Smooth muscle cell (in vitro differentiated cells): ENCODE data around the gene AQP10. TPM values are rescaled to one million over a fixed set of nuclear protein-coding genes. Genes with fewer than 3 reads are reported as not detected.

Experiments used
- DNase-seq: peaks from one replicate; lab custom pipeline; 2025; ENCODE audit not compliant: unreplicated experiment; lab: John Stamatoyannopoulos, UW
- H2AFZ ChIP-seq: fragments of 200-600 bp; sonication (generic); 2 replicates; pipeline ENCODE4 v1.6.0; 2016; ENCODE audit warnings: antibody characterized with exemption, low read depth, mild to moderate bottlenecking
- H3F3A ChIP-seq: fragments of 200-600 bp; sonication (generic); 2 replicates; pipeline ENCODE4 v1.6.0; 2017; ENCODE audit warnings: antibody characterized with exemption, low read depth
- H3K27ac ChIP-seq: fragments of 200-600 bp; sonication (generic); 2 replicates; pipeline ENCODE4 v1.5.1; 2016; ENCODE audit warnings: low read depth, mild to moderate bottlenecking
- H3K27me3 ChIP-seq: fragments of 200-600 bp; sonication (generic); 2 replicates; pipeline ENCODE4 v1.6.1; 2016; ENCODE audit warnings: low read depth, mild to moderate bottlenecking
- H3K36me3 ChIP-seq: fragments of 200-600 bp; sonication (generic); 2 replicates; pipeline ENCODE4 v1.5.1; 2016; ENCODE audit warnings: low read depth
- H3K4me1 ChIP-seq: fragments of 200-600 bp; sonication (generic); 2 replicates; pipeline ENCODE4 v1.5.1; 2016; ENCODE audit warnings: low read depth
- H3K4me2 ChIP-seq: fragments of 200-600 bp; sonication (generic); 2 replicates; pipeline ENCODE4 v1.6.0; 2016; ENCODE audit warnings: mild to moderate bottlenecking
- H3K4me3 ChIP-seq: fragments of 200-600 bp; sonication (generic); 2 replicates; pipeline ENCODE4 v1.5.1; 2016; ENCODE audit warnings: mild to moderate bottlenecking
- H3K79me2 ChIP-seq: fragments of 200-600 bp; sonication (generic); 2 replicates; pipeline ENCODE4 v1.6.0; 2016; ENCODE audit warnings: low read depth, mild to moderate bottlenecking
- H3K9ac ChIP-seq: fragments of 200-600 bp; sonication (generic); 2 replicates; pipeline ENCODE4 v1.6.0; 2016; ENCODE audit warnings: low read depth
- H3K9me3 ChIP-seq: fragments of 200-600 bp; sonication (generic); replicated peaks from 2 replicates; pipeline ENCODE4 v1.5.1; 2016; ENCODE audit warnings: low read depth
- H4K20me1 ChIP-seq: fragments of 200-600 bp; sonication (generic); 2 replicates; pipeline ENCODE4 v1.6.0; 2016; ENCODE audit warnings: low read depth
- WGBS: methylation state at CpG from one replicate; pipeline ENCODE4 v1.1.7; 2016; ENCODE audit warnings: low lambda C conversion rate; 5-methylcytosine and 5-hydroxymethylcytosine counted together
- polyA plus RNA-seq: library from polyadenylated mRNA; unstranded; fragments of >200 nt; fragmentation: Nextera tagmentation; extraction: Ambion mirVana; gene quantifications from 2 replicates; pipeline ENCODE4 v1.2.1, GENCODE V29; 2016
- total RNA-seq: library from RNA; depleted of rRNA; stranded (reverse); fragments of >200 nt; gene quantifications from 2 replicates; pipeline ENCODE4 v1.2.3, GENCODE V29; 2014
- TF ChIP-seq, protein P1 (sequence below): fragments of 200-600 bp; sonication (generic); IDR thresholded peaks from 2 replicates; pipeline ENCODE4 v1.5.1; 2017; ENCODE audit warnings: borderline replicate concordance, mild to moderate bottlenecking, antibody characterized with exemption; ENCODE audit not compliant: insufficient read depth, poor library complexity, severe bottlenecking

The AQP10 gene
- total and polyA plus RNA-seq, 2 experiments from 2014 or later, result 0.14 TPM; not detected in 1

DNA sequence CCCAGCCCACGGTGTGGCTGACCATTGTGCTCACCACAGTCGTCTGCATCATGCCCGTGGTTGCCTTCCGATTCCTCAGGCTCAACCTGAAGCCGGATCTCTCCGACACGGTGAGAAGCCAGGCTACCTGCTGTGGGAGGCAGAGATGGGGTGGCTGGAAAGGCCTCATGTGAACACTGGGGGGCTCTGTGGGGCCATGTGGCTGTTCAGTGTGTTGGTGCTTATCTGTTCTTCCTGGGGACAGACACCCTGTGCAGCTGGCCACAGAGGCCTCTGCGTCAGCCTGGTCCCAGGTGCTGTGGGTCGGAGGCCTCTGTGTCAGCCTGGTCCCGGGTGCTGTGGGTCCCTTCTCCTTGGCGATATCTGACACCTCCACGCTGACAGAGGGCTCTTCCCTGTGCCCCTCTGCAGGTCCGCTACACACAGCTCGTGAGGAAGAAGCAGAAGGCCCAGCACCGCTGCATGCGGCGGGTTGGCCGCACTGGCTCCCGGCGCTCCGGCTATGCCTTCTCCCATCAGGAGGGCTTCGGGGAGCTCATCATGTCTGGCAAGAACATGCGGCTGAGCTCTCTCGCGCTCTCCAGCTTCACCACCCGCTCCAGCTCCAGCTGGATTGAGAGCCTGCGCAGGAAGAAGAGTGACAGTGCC is 27.7 kb downstream of the AQP10 start:
- Histone ChIP-seq H3K79me2 (no peaks in the 10 kb centered on the region), H4K20me1 (no peaks in the 10 kb centered on the region), H3K9ac (no peak overlapping the region), H3K4me3 (no peak overlapping the region), H3K9me3 (no peaks in the 10 kb centered on the region), H3K4me1 (peaks cover 12% of the 10 kb centered on the region), H3F3A (peaks cover 21% of the 10 kb centered on the region), H3K4me2 (no peak overlapping the region), H3K27me3 (no peaks in the 10 kb centered on the region), H3K36me3 (no peaks in the 10 kb centered on the region), H2AFZ (no peak overlapping the region), H3K27ac (no peak overlapping the region)
- 95% methylated on average over 27 of the region's 27 CpGs for WGBS
- TF ChIP-seq, protein P1, sequence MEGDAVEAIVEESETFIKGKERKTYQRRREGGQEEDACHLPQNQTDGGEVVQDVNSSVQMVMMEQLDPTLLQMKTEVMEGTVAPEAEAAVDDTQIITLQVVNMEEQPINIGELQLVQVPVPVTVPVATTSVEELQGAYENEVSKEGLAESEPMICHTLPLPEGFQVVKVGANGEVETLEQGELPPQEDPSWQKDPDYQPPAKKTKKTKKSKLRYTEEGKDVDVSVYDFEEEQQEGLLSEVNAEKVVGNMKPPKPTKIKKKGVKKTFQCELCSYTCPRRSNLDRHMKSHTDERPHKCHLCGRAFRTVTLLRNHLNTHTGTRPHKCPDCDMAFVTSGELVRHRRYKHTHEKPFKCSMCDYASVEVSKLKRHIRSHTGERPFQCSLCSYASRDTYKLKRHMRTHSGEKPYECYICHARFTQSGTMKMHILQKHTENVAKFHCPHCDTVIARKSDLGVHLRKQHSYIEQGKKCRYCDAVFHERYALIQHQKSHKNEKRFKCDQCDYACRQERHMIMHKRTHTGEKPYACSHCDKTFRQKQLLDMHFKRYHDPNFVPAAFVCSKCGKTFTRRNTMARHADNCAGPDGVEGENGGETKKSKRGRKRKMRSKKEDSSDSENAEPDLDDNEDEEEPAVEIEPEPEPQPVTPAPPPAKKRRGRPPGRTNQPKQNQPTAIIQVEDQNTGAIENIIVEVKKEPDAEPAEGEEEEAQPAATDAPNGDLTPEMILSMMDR, result no peak
- DNase-seq, result no peak

- Histone ChIP-seq H3K27ac (no peak overlapping the region), H3K4me1 (peaks cover 12% of the 10 kb centered on the region)
Measured at GRCh38 chr1:154349121-154349520, 28.2 kb downstream of the AQP10 start.

GRCh38 chr1:154350383-154350782 is 29.5 kb downstream of the AQP10 start:
- H3K27me3 ChIP-seq, result no peaks in the 10 kb centered on the region
- DNase-seq, result no peak
- no peaks in the 10 kb centered on the region for H3K9me3 ChIP-seq
- H3K79me2 ChIP-seq, result no peaks in the 10 kb centered on the region
- WGBS, result 86% methylated on average over 4 of the region's 4 CpGs
- peaks cover 21% of the 10 kb centered on the region for H3F3A ChIP-seq
- no peak overlapping the region for H3K27ac ChIP-seq
- no peaks in the 10 kb centered on the region for H4K20me1 ChIP-seq
- H3K4me1 ChIP-seq, result peaks cover 12% of the 10 kb centered on the region
- H3K4me3 ChIP-seq, result no peak overlapping the region
- no peak overlapping the region for H2AFZ ChIP-seq
- H3K4me2 ChIP-seq, result no peak overlapping the region
- H3K36me3 ChIP-seq, result no peaks in the 10 kb centered on the region
- TF ChIP-seq, protein P1, result no peak
- H3K9ac ChIP-seq, result no peak overlapping the region

More at GRCh38 chr1:154349121-154349520, 28.2 kb downstream of the AQP10 start:
- Histone ChIP-seq H3K9ac (no peak overlapping the region), H4K20me1 (no peaks in the 10 kb centered on the region), H3K36me3 (no peaks in the 10 kb centered on the region), H3K27me3 (no peaks in the 10 kb centered on the region), H3F3A (peaks cover 21% of the 10 kb centered on the region), H3K4me3 (no peak overlapping the region), H3K79me2 (no peaks in the 10 kb centered on the region), H3K4me2 (no peak overlapping the region), H3K9me3 (no peaks in the 10 kb centered on the region), H2AFZ (no peak overlapping the region)
- TF ChIP-seq, protein P1, result no peak
- no peak for DNase-seq
- WGBS, result 95% methylated on average over 7 of the region's 7 CpGs
